H1 (cell line): ENCODE results near the gene TCEAL1.

Source experiments
- CTCF ChIP-seq, 3 experiments: IDR thresholded peaks; 1 replicate in 2 of 3; 2 replicates in 1 of 3; pipeline versions ENCODE4 v1.5.1 to v1.6.1; 2011; ENCODE audit warnings: low read length in 3 of 3, mild to moderate bottlenecking in 3 of 3, inconsistent platforms in 2 of 3, low read depth in 1 of 3, moderate library complexity in 1 of 3; ENCODE audit not compliant: insufficient read depth in 1 of 3; ENCODE audit errors: control extremely low read depth in 1 of 3
- EP300 ChIP-seq, 2 experiments: IDR thresholded peaks; 1 replicate in 1 of 2; 2 replicates in 1 of 2; pipeline ENCODE4 v1.6.1; 2011 to 2012; ENCODE audit warnings: low read depth in 2 of 2, low read length in 2 of 2, mild to moderate bottlenecking in 2 of 2, borderline replicate concordance in 1 of 2, inconsistent platforms in 1 of 2, moderate library complexity in 1 of 2
- EZH2 ChIP-seq: fragments of 200-600 bp; sonication (generic); IDR thresholded peaks from 2 replicates; pipeline ENCODE4 v1.7.1; 2012; ENCODE audit warnings: low read depth, mild to moderate bottlenecking, moderate library complexity, low read length, inconsistent platforms; ENCODE audit not compliant: severe bottlenecking
- JUN ChIP-seq: IDR thresholded peaks from 2 replicates; pipeline ENCODE4 v1.6.1; 2011; ENCODE audit warnings: low read depth, mild to moderate bottlenecking, improper control_type of control experiment, low read length
- MAX ChIP-seq: IDR thresholded peaks from 2 replicates; pipeline ENCODE4 v1.6.1; 2012; ENCODE audit warnings: inconsistent platforms
- POLR2A ChIP-seq, 2 experiments: IDR thresholded peaks; 1 replicate in 1 of 2; 2 replicates in 1 of 2; pipeline ENCODE4 v1.6.1; 2011; ENCODE audit warnings: low read depth in 2 of 2, low read length in 2 of 2, mild to moderate bottlenecking in 2 of 2; ENCODE audit errors: control extremely low read depth in 1 of 2
- TEAD4 ChIP-seq: IDR thresholded peaks from 2 replicates; pipeline ENCODE4 v1.6.1; 2012; ENCODE audit warnings: low read depth, low read length, inconsistent platforms, mixed read lengths
- USF2 ChIP-seq: IDR thresholded peaks from 2 replicates; pipeline ENCODE4 v1.6.1; 2011; ENCODE audit warnings: low read length, improper control_type of control experiment

DNA sequence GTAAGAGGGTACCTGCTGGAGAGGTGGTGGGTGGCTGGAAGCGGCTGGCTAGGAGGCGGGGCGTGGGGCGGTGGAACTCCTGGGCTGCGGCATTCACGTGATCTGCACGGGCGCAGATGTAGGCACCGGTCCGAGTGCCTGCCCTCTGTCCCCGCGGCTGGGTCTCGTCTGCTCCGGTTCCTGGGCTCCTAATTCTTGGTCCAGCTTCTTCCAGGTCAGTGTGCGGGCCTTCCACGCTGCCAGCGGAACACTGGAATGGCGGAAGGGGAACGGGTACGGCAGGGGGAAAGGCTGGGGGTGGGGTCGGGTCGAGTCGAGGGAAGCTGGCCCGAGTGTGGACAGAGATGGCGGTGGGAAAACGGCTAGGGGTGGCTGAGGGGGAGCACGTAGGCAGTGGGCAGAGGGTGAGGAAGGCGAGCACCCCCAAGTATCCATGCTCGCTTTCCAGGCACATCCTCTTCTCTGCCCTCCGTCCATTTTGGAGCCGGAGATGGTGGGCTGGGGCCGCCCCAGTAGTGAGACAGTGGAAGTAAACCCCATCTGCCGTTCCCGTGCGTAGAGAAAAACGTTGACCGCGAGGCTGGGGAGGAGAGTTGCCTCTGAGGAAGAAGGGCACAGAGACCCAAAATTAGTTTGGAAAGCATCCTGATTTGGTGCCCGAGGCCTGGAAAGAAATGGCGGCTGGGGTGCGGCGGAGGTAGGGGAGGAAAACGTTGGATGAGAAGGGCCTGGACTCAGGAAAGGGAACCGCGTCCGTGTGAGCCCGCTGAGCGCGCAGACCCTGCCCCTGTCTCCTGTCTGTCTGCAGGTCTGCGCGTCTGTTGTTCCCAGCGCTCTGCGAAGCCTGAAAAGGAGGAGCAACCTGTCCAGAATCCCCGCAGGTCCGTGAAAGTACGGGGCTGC is 43.1 kb upstream of the TCEAL1 start, which contains the start of gene TCEAL4:
- TF ChIP-seq EP300 (IDR thresholded peaks at IDR 0.05; ENCODE audit: borderline replicate concordance in 1 of 2, low read depth in 2 of 2, low read length in 2 of 2) (no peak), CTCF (IDR thresholded peaks at IDR 0.05; ENCODE audit: control extremely low read depth in 1 of 3, insufficient read depth in 1 of 3, low read depth in 1 of 3, low read length in 3 of 3) (no peak), USF2 (no peak), POLR2A (IDR thresholded peaks at IDR 0.05; ENCODE audit: control extremely low read depth in 1 of 2, low read depth in 2 of 2, low read length in 2 of 2) (peak in 1 of 2 experiments; percentile 69; a peak in 2 of 3 replicates), JUN (no peak), MAX (peak; percentile 2; the same call in 1 of the 2 replicates), EZH2 (no peak), TEAD4 (no peak)
